OCI-LY7 (cell line): ENCODE data around the gene PDK2. TPM values are rescaled to one million over a fixed set of nuclear protein-coding genes. Genes with fewer than 3 reads are reported as not detected.

Source experiments
- BruUV-seq: library from RNA; stranded (reverse); fragments of 400-500 nt; replicated peaks from 2 replicates; lab custom pipeline; 2021; lab: Mats Ljungman, UMichigan
- CTCF ChIA-PET: fragments of 300-600 bp; sonication (Branson Sonifier 250); formaldehyde crosslinking; loops from one replicate; lab custom pipeline; 2022; ENCODE audit warnings: antibody characterized with exemption; ENCODE audit not compliant: unreplicated experiment; lab: Charles Lee
- POLR2A ChIA-PET: fragments of 300-600 bp; sonication (Branson Sonifier 250); formaldehyde crosslinking; loops from one replicate; lab custom pipeline; 2022; ENCODE audit warnings: antibody characterized with exemption; lab: Charles Lee
- DNase-seq: peaks from one replicate; pipeline ENCODE4 v3.0.0-alpha.2; 2015; ENCODE audit warnings: low spot score
- H2AFZ ChIP-seq: fragments of 200-600 bp; sonication (generic), shearing (Covaris generic); 2 replicates; pipeline ENCODE4 v1.6.1; 2014; ENCODE audit warnings: mild to moderate bottlenecking, antibody characterized with exemption, low read length, moderate library complexity
- H3K27ac ChIP-seq: fragments of 200-600 bp; sonication (generic); 2 replicates; pipeline ENCODE4 v1.5.1; 2014; ENCODE audit warnings: mixed run types, low read depth, mild to moderate bottlenecking, moderate library complexity, low read length, inconsistent platforms; ENCODE audit not compliant: poor library complexity, severe bottlenecking
- H3K36me3 ChIP-seq: fragments of 200-600 bp; sonication (generic); 2 replicates; pipeline ENCODE4 v1.6.1; 2014; ENCODE audit warnings: mild to moderate bottlenecking, antibody characterized with exemption, low read length, moderate library complexity, mixed read lengths; ENCODE audit not compliant: insufficient read depth
- H3K4me1 ChIP-seq: fragments of 200-600 bp; sonication (generic); 2 replicates; pipeline ENCODE4 v1.5.1; 2014; ENCODE audit warnings: mild to moderate bottlenecking, low read length; ENCODE audit not compliant: insufficient read depth, poor library complexity, severe bottlenecking
- H3K4me2 ChIP-seq: fragments of 200-600 bp; sonication (generic); 2 replicates; pipeline ENCODE4 v1.6.1; 2014; ENCODE audit warnings: mild to moderate bottlenecking, low read length
- H3K4me3 ChIP-seq: fragments of 200-600 bp; sonication (generic); 2 replicates; pipeline ENCODE4 v1.5.1; 2014; ENCODE audit warnings: mild to moderate bottlenecking, low read depth, low read length; ENCODE audit not compliant: poor library complexity, severe bottlenecking
- H3K79me2 ChIP-seq: fragments of 200-600 bp; sonication (generic); 2 replicates; pipeline ENCODE4 v1.6.1; 2016; ENCODE audit warnings: low read depth, mild to moderate bottlenecking, low read length, moderate library complexity, mixed read lengths; ENCODE audit not compliant: insufficient read depth
- H3K9me2 ChIP-seq: fragments of 200-600 bp; sonication (generic); 2 replicates; pipeline ENCODE4 v1.6.1; 2016; ENCODE audit warnings: mild to moderate bottlenecking, low read length, mixed read lengths; ENCODE audit not compliant: insufficient read depth
- H3K9me3 ChIP-seq: fragments of 200-600 bp; sonication (generic); 2 replicates; pipeline ENCODE4 v1.6.1; 2014; ENCODE audit warnings: mild to moderate bottlenecking, mixed run types, low read length, mixed read lengths
- H4K20me1 ChIP-seq: fragments of 200-600 bp; sonication (generic); 2 replicates; pipeline ENCODE4 v1.6.1; 2014; ENCODE audit warnings: mild to moderate bottlenecking, antibody characterized with exemption, low read length, moderate library complexity, mixed read lengths; ENCODE audit not compliant: insufficient read depth
- EZH2phosphoT487 ChIP-seq: fragments of 200-600 bp; sonication (generic); IDR thresholded peaks from 2 replicates; pipeline ENCODE4 v1.6.1; 2018; ENCODE audit warnings: low read depth, borderline replicate concordance, mild to moderate bottlenecking, mixed run types, antibody characterized with exemption, low read length, moderate library complexity, mixed read lengths
- intact Hi-C: fragments of 100-400 bp; cut with micrococcal nuclease; formaldehyde crosslinking; loops from one replicate; pipeline ENCODE4 v1.10.0; 2022; ENCODE audit not compliant: unreplicated experiment
- total RNA-seq, 2 experiments: library from RNA; depleted of rRNA in 1 of 2; stranded (reverse); fragments of >200 nt in 1 of 2; shearing (Covaris generic) in 1 of 2; gene quantifications; 2 replicates each; pipeline ENCODE4 v1.2.3, GENCODE V29; 2014 to 2022
- TF ChIP-seq, protein P1 (sequence below): fragments of 200-600 bp; sonication (generic); conservative IDR thresholded peaks from 2 replicates; pipeline ENCODE4 v1.5.1; 2014; ENCODE audit warnings: mild to moderate bottlenecking, antibody characterized with exemption, low read length, moderate library complexity, mixed read lengths

PDK2 gene
- total RNA-seq, 2 experiments from 2014 or later, result 21.8 to 27.7 TPM

DNA sequence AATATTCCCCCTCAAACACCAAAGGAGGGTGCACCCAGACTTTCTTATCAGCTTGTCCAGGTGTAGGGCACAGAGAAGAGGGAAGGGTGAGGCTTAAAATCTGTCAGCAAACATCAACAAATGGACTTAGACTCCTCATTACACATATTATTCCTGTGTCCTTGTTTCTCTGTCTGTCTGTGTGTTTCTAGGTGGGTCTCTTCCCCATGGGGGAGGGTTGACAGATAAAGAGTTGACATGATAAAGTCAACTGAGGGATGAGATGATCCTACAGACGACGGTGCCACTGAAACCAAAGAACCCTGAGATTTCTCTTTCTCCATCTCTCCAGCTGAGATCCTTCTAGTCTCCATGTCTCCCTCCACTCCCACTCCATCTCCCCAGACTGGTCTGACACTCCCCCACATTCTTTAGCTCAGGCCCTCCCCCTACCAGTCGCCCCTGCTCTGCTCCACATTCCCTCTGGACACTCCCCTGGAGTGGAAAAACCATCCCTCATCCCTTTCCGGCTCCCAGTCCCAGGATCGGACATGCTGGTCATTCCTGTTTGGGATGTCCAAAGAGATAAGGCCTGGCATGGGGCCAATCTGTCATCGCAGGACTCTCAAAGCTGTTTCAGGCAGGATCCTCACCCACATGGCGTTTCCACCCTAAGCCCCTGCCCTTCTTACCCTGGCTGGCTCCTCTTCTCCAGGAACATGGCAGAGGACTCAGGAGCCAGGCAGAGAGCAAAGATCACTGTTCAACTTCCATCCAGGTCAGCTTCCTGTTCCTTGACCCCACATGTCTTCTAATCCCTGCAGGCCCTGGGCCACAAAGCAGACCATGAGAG is 42.1 kb upstream of the PDK2 start:
- TF ChIP-seq, protein P1, sequence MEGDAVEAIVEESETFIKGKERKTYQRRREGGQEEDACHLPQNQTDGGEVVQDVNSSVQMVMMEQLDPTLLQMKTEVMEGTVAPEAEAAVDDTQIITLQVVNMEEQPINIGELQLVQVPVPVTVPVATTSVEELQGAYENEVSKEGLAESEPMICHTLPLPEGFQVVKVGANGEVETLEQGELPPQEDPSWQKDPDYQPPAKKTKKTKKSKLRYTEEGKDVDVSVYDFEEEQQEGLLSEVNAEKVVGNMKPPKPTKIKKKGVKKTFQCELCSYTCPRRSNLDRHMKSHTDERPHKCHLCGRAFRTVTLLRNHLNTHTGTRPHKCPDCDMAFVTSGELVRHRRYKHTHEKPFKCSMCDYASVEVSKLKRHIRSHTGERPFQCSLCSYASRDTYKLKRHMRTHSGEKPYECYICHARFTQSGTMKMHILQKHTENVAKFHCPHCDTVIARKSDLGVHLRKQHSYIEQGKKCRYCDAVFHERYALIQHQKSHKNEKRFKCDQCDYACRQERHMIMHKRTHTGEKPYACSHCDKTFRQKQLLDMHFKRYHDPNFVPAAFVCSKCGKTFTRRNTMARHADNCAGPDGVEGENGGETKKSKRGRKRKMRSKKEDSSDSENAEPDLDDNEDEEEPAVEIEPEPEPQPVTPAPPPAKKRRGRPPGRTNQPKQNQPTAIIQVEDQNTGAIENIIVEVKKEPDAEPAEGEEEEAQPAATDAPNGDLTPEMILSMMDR, result no peak
- TF ChIP-seq EZH2phosphoT487, result no peak
- ChIA-PET POLR2A (no interaction called here), CTCF (no interaction called here)
- no peaks in the 10 kb centered on the region; the same call in 1 of the 2 replicates for H3K79me2 ChIP-seq
- no peak overlapping the region for H2AFZ ChIP-seq
- no peaks in the 10 kb centered on the region for H3K9me2 ChIP-seq
- no peak overlapping the region for H3K27ac ChIP-seq
- intact Hi-C loops, result no loop called here
- H3K36me3 ChIP-seq, result no peaks in the 10 kb centered on the region
- peaks cover 39% of the 10 kb centered on the region for H3K4me1 ChIP-seq
- H4K20me1 ChIP-seq, result no peaks in the 10 kb centered on the region
- H3K4me2 ChIP-seq, result no peak overlapping the region
- H3K9me3 ChIP-seq, result no peaks in the 10 kb centered on the region
- BruUV-seq, result no TSS peak
- H3K4me3 ChIP-seq, result no peak overlapping the region
- no peak for DNase-seq

DNA sequence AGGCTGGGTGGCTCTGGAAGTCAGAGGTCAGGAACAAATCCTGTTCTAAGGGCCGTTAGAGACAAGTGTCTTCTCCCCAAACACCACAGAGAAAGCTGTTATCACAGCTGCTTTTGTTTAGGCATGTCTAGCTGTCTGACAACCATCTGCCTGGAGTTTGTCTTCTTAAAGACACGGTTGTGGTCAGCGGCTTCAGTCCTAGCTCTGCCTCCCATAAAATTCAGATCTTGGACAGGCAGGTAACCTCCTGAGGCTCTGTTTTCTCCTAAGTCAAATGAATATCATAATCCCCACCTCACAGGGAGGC is 41.5 kb upstream of the PDK2 start:
- intact Hi-C loops, result no loop called here
- no TSS peak for BruUV-seq
- CTCF ChIA-PET, result no interaction called here
- DNase-seq, result no peak
- no peak overlapping the region for H3K4me2 ChIP-seq
- no peaks in the 10 kb centered on the region; the same call in 1 of the 2 replicates for H3K79me2 ChIP-seq
- no peaks in the 10 kb centered on the region for H4K20me1 ChIP-seq
- no peak overlapping the region for H3K4me3 ChIP-seq
- no peak overlapping the region for H2AFZ ChIP-seq
- H3K4me1 ChIP-seq, result peaks cover 45% of the 10 kb centered on the region
- no peaks in the 10 kb centered on the region for H3K36me3 ChIP-seq
- POLR2A ChIA-PET, result interaction anchor here (0.5 kb wide), 1 partner anchor 22 kb away, joined by 3 read pairs; no protein-coding TSS in a partner anchor
- TF ChIP-seq, protein P1, result no peak
- TF ChIP-seq EZH2phosphoT487, result no peak
- no peaks in the 10 kb centered on the region for H3K9me2 ChIP-seq
- no peaks in the 10 kb centered on the region for H3K9me3 ChIP-seq
- no peak overlapping the region for H3K27ac ChIP-seq

DNA sequence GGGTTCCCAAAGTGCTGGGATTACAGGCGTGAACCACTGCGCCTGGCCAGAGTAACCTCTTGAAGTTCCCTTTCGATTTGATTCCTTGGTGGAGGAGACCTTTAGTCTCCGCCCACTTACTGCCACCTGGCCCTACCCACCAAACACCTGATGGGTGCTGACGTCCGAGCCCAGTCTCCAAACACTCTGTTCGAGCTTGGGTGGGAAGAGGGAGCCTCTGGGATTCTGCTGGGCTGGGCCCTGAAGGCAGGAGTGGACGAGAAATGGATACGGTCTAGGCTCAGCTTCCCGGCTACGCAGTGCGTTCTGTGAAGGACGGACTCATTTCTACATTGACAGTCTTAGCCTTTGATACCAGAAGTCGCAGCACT is 40.1 kb upstream of the PDK2 start:
- Histone ChIP-seq H3K4me2 (peak overlapping the region; percentile 89), H3K9me3 (no peaks in the 10 kb centered on the region), H3K79me2 (no peaks in the 10 kb centered on the region; the same call in 1 of the 2 replicates), H2AFZ (peak overlapping the region; percentile 92), H3K4me3 (peak overlapping the region; percentile 83), H3K4me1 (peaks cover 60% of the 10 kb centered on the region), H3K27ac (peak overlapping the region; percentile 67), H3K36me3 (no peaks in the 10 kb centered on the region), H4K20me1 (no peaks in the 10 kb centered on the region), H3K9me2 (no peaks in the 10 kb centered on the region)
- intact Hi-C loops, result no loop called here
- POLR2A ChIA-PET, result no interaction called here
- no TSS peak for BruUV-seq
- DNase-seq, result no peak
- CTCF ChIA-PET, result no interaction called here
- no peak for TF ChIP-seq EZH2phosphoT487
- TF ChIP-seq, protein P1, result no peak
